ENCODE measurements around the gene MLLT10. TPM values are rescaled to one million over a fixed set of nuclear protein-coding genes. Genes with fewer than 3 reads are reported as not detected.

MLLT10 gene
- total and polyA plus RNA-seq, 10 of the 15 experiments (the other 5 are each of a cell fraction or from before 2014, with no cell fraction given) = 8.7 to 61.1 (median 28.5) TPM

GRCh38 chr10:21724687-21725367 lies 190.8 kb downstream of the MLLT10 start:
- Histone ChIP-seq H4K20me1 (ENCODE audit: control insufficient read depth, insufficient read depth) (no peaks in the 10 kb centered on the region), H3K9ac (ENCODE audit: control insufficient read depth, insufficient read depth, low read length) (no peak overlapping the region), H3K27me3 (replicated peaks in 1 of 2; ENCODE audit: control insufficient read depth in 2 of 2, insufficient read depth in 2 of 2, low read length in 1 of 2) (no peaks in the 10 kb centered on the region), H3K4me3 (no peak overlapping the region), H3K27ac (ENCODE audit: control insufficient read depth, insufficient read depth) (0 out of 2 replicates have a peak overlapping the region, but pooled peaks have one; percentile 22), H3K4me2 (ENCODE audit: control insufficient read depth, insufficient read depth) (no peak overlapping the region), H3K4me1 (ENCODE audit: control insufficient read depth, insufficient read depth, low read length) (peaks cover 11% of the 10 kb centered on the region), H2AFZ (ENCODE audit: control insufficient read depth, low read depth, low read length) (no peak overlapping the region), H3K9me3 (replicated peaks; ENCODE audit: control insufficient read depth, insufficient read depth, low read length) (no peaks in the 10 kb centered on the region), H3K36me3 (ENCODE audit: control insufficient read depth in 2 of 2, insufficient read depth in 2 of 2, low read length in 1 of 2) (peaks cover 1 to 11% of the 10 kb centered on the region in 2 experiments; a peak in 3 of 4 replicates), H3K79me2 (ENCODE audit: control insufficient read depth, insufficient read depth, low read length) (no peaks in the 10 kb centered on the region)
- FAIRE-seq = no peak
- intact Hi-C loops (cut with micrococcal nuclease; ENCODE audit: unreplicated experiment) (no loop called here), in situ Hi-C loops (cut with MboI) (loop anchor here (5.0 to 25.0 kb wide), 3 partner anchors 228 to 863 kb away; no protein-coding TSS in a partner anchor)
- RAD21 ChIA-PET (ENCODE audit: unreplicated experiment) = interaction anchor here (0.8 to 2.2 kb wide), 8 partner anchors 9 to 446 kb away, joined by 3 to 16 read pairs (median 5); no protein-coding TSS in a partner anchor
- CTCF ChIA-PET = interaction anchor here (0.6 to 3.0 kb wide), 17 partner anchors 8 to 449 kb away, joined by 3 to 17 read pairs (median 4); no protein-coding TSS in a partner anchor
- 50% methylated on average over 4 of the region's 4 CpGs for WGBS (ENCODE audit: insufficient coverage, insufficient replicate concordance, low lambda C conversion rate, missing lambda C conversion rate)
- SMC1A ChIA-PET (ENCODE audit: uncharacterized antibody, unreplicated experiment) = interaction anchor here (0.6 to 2.9 kb wide), 23 partner anchors 9 to 281 kb away, joined by 3 to 32 read pairs (median 4); no protein-coding TSS in a partner anchor
- peak; percentile 59 for DNase-seq (ENCODE audit: low read depth, low spot score)
- BruUV-seq (replicated peaks) = no TSS peak
- peak; percentile 93 for ATAC-seq
- POLR2A ChIA-PET = interaction anchor here (0.7 to 3.6 kb wide), 4 partner anchors 12 to 945 kb away, joined by 4 to 16 read pairs (median 6); no protein-coding TSS in a partner anchor
- TF ChIP-seq DPF2 (IDR thresholded peaks at IDR 0.05) = 0 out of 2 replicates have a peak, but pooled peaks have one; percentile 20
- TF ChIP-seq ZNF24 (IDR thresholded peaks at IDR 0.05) = peak; percentile 90
- TF ChIP-seq IKZF2 (IDR thresholded peaks at IDR 0.05) = peak; percentile 9 to 24; a peak in 2 of 4 replicates
- TF ChIP-seq BHLHE40 (IDR thresholded peaks at IDR 0.05; ENCODE audit: borderline replicate concordance in 1 of 2, low read depth in 2 of 2, low read length in 1 of 2) = peak in 1 of 2 experiments; percentile 42; a peak in 2 of 4 replicates
- no peak for TF ChIP-seq GATAD2B (conservative IDR thresholded peaks at IDR 0.05; ENCODE audit: low read depth)
- TF ChIP-seq CEBPB (IDR thresholded peaks at IDR 0.05; ENCODE audit: borderline replicate concordance in 1 of 2, low read depth in 2 of 2, low read length in 2 of 2) = peak; percentile 93 to 99; a peak in 3 of 4 replicates
- TF ChIP-seq MEF2A (IDR thresholded peaks at IDR 0.05; ENCODE audit: insufficient read depth, low read depth, low read length) = no peak
- TF ChIP-seq RELB (IDR thresholded peaks at IDR 0.05; ENCODE audit: low read depth) = 0 out of 2 replicates have a peak, but pooled peaks have one; percentile 26
- TF ChIP-seq ZNF592 (IDR thresholded peaks at IDR 0.05) = 0 out of 2 replicates have a peak, but pooled peaks have one; percentile 15
- TF ChIP-seq SRF (IDR thresholded peaks at IDR 0.05; ENCODE audit: low read depth in 2 of 2, low read length in 2 of 2) = peak; percentile 76 to 95
- 0 out of 2 replicates have a peak, but pooled peaks have one; percentile 34 for TF ChIP-seq CBFB (IDR thresholded peaks at IDR 0.05; ENCODE audit: low read depth)
- TF ChIP-seq NKRF (conservative IDR thresholded peaks at IDR 0.05) = 0 out of 2 replicates have a peak, but pooled peaks have one; percentile 33
- no peak for TF ChIP-seq MYB (IDR thresholded peaks at IDR 0.05; ENCODE audit: borderline replicate concordance, low read depth, low read length)
- TF ChIP-seq ZNF274 (IDR thresholded peaks at IDR 0.05; ENCODE audit: insufficient read depth, insufficient read length) = no peak

All from GM12878 (cell line).